Measurements from ENCODE around the gene PRMT3. TPM values are rescaled to one million over a fixed set of nuclear protein-coding genes. Genes with fewer than 3 reads are reported as not detected.
"Not testable (repeated sequence)": the region's sequence is repeated elsewhere in the genome, so short reads cannot be mapped to it uniquely, and the experiment has no call there.

Gene PRMT3
- total RNA-seq, 1 experiment from 2014 or later, result 22.8 TPM

DNA sequence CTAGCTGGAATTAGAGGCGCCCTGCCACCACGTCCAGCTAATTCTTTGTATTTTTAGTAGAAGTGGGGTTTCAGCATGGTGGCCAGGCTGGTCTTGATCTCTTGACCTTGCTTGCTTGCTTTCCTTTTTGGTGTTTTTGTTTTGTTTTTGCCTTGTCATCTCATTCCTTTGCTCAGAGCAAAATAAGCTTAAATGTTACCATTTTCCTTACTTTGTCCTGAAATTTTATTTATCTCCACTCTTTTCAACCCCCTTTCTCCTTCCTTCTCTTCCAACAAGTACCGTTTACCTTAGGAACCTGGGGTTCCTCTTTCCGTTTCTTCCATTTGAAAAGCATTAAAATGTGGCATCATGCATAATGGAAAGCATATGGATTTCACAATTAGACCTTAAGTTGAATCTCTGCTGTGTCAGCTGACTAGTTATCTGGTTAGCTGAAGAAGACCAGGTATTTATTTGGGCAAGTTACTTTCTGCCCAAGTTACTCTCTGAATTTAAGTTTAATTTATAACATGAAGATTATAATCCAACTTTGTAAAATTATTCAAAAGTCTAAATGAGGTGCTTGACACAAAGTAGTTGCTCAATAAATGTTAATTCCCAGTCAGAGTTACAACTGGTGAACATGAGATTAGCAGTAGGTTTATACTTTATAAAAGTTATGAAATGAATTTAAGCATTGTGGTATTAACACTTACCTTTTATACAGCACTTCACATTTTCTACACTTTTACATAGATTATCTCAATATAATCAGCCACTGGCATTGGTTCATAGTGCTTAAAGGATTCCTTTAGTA is 69.7 kb downstream of the PRMT3 start:
- no peaks in the 10 kb centered on the region; the same call in 1 of the 2 replicates for H3K36me3 ChIP-seq
- H3K9me3 ChIP-seq (replicated peaks), result no peaks in the 10 kb centered on the region
- no peak for DNase-seq (ENCODE audit: low read depth in 1 of 2, low spot score in 2 of 2)
- H3K4me3 ChIP-seq, result no peak overlapping the region
- no peaks in the 10 kb centered on the region for H3K4me1 ChIP-seq (replicated peaks)
- H3K27ac ChIP-seq, result no peak overlapping the region
- H3K27me3 ChIP-seq (replicated peaks), result no peaks in the 10 kb centered on the region

DNA sequence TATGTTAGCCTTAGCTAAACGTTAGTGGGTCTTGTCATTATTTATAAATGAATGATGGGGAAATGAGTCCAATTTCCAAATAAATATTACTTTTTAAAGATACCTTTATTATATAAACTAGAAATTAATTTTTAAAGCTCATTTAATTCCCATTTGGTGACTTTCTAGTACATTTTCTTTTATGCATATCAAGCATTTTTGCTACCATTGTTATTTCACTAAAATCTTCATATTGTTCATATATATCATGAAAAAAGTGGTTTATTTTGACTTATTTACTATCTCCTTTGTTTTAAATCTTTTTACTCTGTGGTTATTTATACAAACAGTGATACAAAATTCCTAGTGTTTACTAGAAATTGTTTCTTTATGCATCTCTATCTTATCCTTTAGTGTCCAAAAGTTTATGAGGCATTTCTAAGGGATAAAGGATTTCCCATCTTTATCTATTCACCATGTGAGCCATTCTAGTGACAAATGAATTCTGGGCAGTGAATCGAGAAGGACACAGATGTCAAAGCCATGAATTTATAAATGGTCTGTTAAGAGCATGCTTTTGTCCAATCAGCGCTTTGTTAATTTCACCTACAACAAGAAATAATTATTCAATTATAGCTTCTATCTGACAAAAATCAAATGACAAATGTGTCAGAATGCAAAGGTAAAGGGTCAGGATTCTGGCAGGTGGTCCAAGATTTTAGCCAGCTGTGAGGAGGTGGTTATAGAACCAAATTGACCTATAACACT is 70.6 kb downstream of the PRMT3 start:
- H3K27ac ChIP-seq, result no peak overlapping the region
- H3K9me3 ChIP-seq (replicated peaks), result no peaks in the 10 kb centered on the region
- DNase-seq (ENCODE audit: low read depth in 1 of 2, low spot score in 2 of 2), result no peak
- no peaks in the 10 kb centered on the region for H3K4me1 ChIP-seq (replicated peaks)
- no peaks in the 10 kb centered on the region for H3K27me3 ChIP-seq (replicated peaks)
- H3K36me3 ChIP-seq, result peaks cover under 1% of the 10 kb centered on the region; the same call in 1 of the 2 replicates
- no peak overlapping the region for H3K4me3 ChIP-seq

DNA sequence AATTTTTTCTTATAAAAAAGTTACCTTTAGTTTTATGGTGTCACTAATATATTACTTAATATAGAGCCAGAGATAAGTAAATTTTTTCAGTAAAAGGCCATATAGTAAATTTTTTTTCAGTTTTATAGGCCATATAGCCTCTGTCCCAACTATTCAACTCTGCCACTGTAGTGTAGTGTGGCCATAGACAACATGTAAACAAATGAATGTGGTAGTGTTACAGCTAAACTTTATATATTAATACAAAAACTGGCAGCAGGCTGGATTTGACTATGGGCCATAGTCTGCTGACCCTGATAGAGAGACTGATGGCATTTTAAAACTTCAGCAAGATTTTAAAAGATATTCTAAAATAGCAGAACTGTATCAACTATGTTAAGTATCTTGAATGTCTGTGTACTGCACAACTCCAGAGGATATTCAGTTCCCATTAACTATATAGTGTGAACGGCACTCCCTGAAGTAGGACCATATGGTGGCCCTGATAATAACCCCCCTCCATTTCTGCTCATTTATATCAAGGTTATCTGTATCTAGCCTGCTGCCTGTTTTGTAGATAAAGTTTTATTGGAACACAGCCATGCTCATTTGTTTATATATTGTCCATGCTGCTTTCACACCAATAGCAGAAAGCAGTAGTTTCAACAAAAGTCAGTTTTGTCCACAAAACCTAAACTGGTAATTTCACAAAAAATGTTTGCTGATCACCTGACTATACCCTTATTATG is 71.6 kb downstream of the PRMT3 start:
- no peak overlapping the region for H3K4me3 ChIP-seq
- H3K4me1 ChIP-seq (replicated peaks), result no peaks in the 10 kb centered on the region
- peaks cover 2% of the 10 kb centered on the region; the same call in 1 of the 2 replicates for H3K36me3 ChIP-seq
- H3K9me3 ChIP-seq (replicated peaks), result no peaks in the 10 kb centered on the region
- H3K27me3 ChIP-seq (replicated peaks), result no peaks in the 10 kb centered on the region
- H3K27ac ChIP-seq, result no peak overlapping the region
- DNase-seq (ENCODE audit: low read depth in 1 of 2, low spot score in 2 of 2), result no peak

DNA sequence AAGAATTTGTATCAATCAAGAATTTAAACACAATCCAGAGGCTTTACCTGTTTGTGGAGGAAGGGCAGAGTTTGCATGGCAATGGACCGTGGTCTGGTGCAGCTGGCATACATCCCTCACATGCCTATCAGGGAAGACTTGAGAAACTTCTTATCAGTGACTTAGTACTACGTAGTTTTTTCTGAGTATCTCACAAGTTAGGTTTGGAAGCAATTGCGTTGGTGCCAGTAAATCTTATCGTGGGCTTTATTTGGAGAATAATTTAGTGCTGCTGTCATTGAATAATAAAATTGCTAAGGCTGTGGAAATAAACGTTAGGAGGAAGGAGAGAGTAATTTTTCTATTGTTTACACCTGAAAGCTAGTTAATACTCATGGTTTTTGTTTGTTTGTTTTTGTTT is 72.3 kb downstream of the PRMT3 start:
- no peak overlapping the region for H3K4me3 ChIP-seq
- H3K9me3 ChIP-seq (replicated peaks), result no peaks in the 10 kb centered on the region
- no peaks in the 10 kb centered on the region for H3K4me1 ChIP-seq (replicated peaks)
- no peak for DNase-seq (ENCODE audit: low read depth in 1 of 2, low spot score in 2 of 2)
- H3K27ac ChIP-seq, result no peak overlapping the region
- H3K36me3 ChIP-seq, result peaks cover 2% of the 10 kb centered on the region; the same call in 1 of the 2 replicates
- H3K27me3 ChIP-seq (replicated peaks), result no peaks in the 10 kb centered on the region

DNA sequence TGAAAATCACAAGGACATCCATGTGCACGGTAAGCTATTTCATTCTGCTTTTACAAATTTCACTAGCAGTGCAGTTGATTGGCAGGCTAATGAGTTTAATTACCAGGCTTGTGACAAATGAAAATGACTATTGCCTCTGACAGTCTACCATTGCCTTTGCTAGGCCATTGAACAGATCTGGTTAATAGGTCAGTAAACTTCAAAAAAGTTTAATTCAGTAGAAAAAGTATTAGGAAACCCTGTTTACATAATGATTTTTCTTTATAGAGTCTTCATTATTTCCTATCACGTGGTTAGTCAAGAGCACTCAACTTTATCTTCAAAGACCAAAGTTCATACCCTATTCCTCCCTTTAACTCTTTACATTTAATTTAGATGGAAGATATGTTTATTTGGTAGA is 77.0 kb downstream of the PRMT3 start:
- no peak overlapping the region for H3K4me3 ChIP-seq
- H3K4me1 ChIP-seq (replicated peaks), result no peaks in the 10 kb centered on the region
- H3K9me3 ChIP-seq (replicated peaks), result no peaks in the 10 kb centered on the region
- no peak for DNase-seq (ENCODE audit: low read depth in 1 of 2, low spot score in 2 of 2)
- H3K27me3 ChIP-seq (replicated peaks), result no peaks in the 10 kb centered on the region
- peaks cover 2% of the 10 kb centered on the region for H3K36me3 ChIP-seq
- H3K27ac ChIP-seq, result no peak overlapping the region

DNA sequence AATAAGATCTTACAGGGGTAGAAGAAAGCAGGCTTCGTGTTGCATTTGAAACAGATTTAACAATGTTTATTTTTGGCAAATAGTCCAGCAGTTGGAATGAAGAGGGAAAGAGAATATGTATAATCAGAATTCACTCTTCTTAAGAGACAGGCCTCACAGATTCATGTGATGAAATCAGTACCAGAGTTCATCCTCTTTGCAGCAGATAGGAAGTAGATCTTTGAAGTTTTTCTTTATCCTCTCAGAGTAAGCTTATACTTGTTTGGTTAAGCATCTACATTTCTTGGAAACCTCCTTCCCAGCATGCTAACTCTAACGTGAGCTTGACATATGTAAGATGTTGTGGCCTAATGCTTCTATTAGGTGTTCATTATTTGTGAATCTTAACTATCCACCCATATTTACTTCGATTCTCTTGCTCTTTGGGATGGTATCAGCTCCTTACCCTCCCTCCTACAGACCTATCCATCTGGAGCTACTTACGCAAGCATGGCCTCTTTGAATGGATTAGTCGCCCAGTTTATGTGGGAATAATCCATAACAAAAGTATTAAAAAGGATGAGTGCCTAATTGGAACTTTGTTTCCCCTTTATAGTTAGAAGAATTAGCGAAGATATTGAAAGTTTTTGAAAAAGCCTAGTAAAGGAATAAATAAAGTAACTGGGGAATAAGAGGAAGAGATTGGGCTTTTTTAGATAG is 80.1 kb downstream of the PRMT3 start:
- H3K36me3 ChIP-seq, result peaks cover 2% of the 10 kb centered on the region
- no peak overlapping the region for H3K27ac ChIP-seq
- H3K27me3 ChIP-seq (replicated peaks), result no peaks in the 10 kb centered on the region
- H3K9me3 ChIP-seq (replicated peaks), result no peaks in the 10 kb centered on the region
- no peaks in the 10 kb centered on the region for H3K4me1 ChIP-seq (replicated peaks)
- DNase-seq (ENCODE audit: low read depth in 1 of 2, low spot score in 2 of 2), result no peak
- no peak overlapping the region for H3K4me3 ChIP-seq

DNA sequence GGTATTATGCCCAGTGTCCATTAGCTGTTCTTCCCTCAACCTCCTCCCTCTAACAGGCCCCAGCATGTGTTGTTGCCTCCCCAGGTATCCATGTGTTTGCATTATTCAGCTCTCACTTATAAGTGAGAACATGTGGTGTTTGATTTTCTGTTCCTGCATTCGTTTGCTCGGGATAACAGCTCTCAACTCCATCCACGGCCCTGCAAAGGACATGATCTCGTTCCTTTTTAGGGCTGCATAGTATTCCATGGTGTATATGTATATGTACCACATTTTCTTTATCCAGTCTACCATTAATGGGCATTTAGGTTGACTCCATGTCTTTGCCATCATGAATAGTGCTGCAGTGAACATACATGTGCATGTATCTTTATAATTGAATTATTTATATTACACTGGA is 82.8 kb downstream of the PRMT3 start:
- no peaks in the 10 kb centered on the region for H3K9me3 ChIP-seq (replicated peaks)
- no peaks in the 10 kb centered on the region for H3K27me3 ChIP-seq (replicated peaks)
- no peaks in the 10 kb centered on the region for H3K4me1 ChIP-seq (replicated peaks)
- no peaks in the 10 kb centered on the region; the same call in 1 of the 2 replicates for H3K36me3 ChIP-seq
- DNase-seq (ENCODE audit: low read depth in 1 of 2, low spot score in 2 of 2), result no peak
- no peak overlapping the region for H3K4me3 ChIP-seq
- H3K27ac ChIP-seq, result no peak overlapping the region

DNA sequence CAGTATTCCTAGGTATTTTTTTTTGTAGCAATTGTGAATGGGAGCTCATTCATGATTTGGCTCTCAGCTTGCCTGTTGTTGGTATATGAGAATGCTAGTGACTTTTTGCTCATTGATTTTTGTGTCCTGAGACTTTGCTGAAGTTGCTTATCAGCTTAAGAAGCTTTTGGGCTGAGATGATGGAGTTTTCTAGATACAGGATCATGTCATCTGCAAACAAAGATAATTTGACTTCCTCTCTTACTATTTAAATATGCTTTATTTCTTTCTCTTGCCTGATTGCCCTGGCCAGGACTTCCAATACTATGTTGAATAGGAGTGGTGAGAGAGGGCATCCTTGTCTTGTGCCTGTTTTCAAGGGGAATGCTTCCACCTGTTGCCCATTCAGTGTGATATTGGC is 84.4 kb downstream of the PRMT3 start:
- not testable (repeated sequence) for DNase-seq (ENCODE audit: low read depth in 1 of 2, low spot score in 2 of 2); H3K27ac ChIP-seq; H3K4me3 ChIP-seq; H3K36me3 ChIP-seq; H3K4me1 ChIP-seq (replicated peaks); H3K27me3 ChIP-seq (replicated peaks); H3K9me3 ChIP-seq (replicated peaks)

DNA sequence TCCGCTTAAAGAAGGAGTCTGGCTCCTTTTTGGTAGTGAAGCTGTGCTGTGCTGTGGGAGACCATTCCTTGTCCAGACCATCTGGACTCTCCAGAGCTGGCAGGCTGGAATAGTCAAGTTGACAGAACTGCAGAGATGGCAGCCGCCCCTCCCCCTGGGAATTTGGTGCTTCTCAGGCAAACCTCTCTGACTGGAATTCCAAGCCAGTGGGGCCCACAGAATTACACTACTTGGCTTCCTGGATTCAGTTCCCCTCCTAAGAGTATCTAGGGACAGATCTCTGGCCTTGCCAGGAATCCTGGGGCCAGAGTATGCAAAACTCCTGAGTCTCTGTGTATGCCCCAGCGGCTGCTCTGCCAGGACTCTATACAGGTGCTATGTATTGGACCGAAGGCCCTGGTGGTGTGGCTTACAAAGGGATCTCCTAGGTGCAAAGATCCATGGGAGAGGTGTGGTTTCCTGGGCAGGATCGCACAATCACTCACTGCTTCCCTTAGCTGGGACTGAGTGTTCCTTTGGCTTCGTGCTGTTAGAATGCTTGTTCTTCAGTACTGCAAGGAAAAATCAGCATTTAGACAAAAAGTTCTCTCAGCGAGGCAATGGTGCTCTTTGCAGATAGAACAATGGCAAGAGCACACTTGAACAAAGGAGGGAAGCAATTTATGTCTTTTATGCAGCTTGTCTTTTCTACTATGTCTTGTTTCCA is 86.8 kb downstream of the PRMT3 start:
- Histone ChIP-seq H3K4me1 (replicated peaks) (no peaks in the 10 kb centered on the region), H3K27ac (no peak overlapping the region), H3K36me3 (no peaks in the 10 kb centered on the region), H3K9me3 (replicated peaks) (no peaks in the 10 kb centered on the region), H3K27me3 (replicated peaks) (no peaks in the 10 kb centered on the region), H3K4me3 (no peak overlapping the region)
- no peak for DNase-seq (ENCODE audit: low read depth in 1 of 2, low spot score in 2 of 2)

DNA sequence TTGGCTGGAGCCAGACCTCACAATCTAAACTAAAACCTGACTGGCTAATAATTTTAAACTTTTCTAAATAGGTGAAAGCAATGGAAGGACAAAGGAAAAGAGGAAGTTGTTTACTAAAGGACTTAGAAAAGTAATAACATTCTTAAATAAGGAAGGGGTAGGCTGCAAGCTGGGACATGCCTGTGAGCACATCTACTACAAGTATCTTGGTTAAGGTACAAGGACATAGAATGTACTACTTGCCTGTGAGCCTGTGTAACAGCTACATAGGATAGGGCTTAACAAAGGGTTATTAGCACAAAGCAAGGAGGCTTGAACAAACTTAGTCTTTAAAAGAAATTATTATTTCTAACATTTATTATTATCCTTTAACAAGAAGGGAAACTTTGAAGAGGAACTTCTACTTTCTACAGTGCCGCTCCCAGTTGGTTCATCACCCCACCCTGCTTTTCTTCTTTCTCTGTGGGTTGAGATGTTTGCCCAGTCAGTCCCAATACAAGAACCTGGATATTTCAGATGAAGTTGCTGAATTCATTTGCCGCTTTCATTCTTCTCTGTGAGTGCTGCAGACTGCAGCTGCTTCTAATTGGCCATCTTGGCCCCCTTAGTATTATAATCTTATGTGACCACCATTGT is 87.5 kb downstream of the PRMT3 start:
- H3K4me3 ChIP-seq, result no peak overlapping the region
- no peak for DNase-seq (ENCODE audit: low read depth in 1 of 2, low spot score in 2 of 2)
- no peak overlapping the region for H3K27ac ChIP-seq
- H3K4me1 ChIP-seq (replicated peaks), result no peaks in the 10 kb centered on the region
- no peaks in the 10 kb centered on the region for H3K9me3 ChIP-seq (replicated peaks)
- H3K27me3 ChIP-seq (replicated peaks), result no peaks in the 10 kb centered on the region
- H3K36me3 ChIP-seq, result no peaks in the 10 kb centered on the region

DNA sequence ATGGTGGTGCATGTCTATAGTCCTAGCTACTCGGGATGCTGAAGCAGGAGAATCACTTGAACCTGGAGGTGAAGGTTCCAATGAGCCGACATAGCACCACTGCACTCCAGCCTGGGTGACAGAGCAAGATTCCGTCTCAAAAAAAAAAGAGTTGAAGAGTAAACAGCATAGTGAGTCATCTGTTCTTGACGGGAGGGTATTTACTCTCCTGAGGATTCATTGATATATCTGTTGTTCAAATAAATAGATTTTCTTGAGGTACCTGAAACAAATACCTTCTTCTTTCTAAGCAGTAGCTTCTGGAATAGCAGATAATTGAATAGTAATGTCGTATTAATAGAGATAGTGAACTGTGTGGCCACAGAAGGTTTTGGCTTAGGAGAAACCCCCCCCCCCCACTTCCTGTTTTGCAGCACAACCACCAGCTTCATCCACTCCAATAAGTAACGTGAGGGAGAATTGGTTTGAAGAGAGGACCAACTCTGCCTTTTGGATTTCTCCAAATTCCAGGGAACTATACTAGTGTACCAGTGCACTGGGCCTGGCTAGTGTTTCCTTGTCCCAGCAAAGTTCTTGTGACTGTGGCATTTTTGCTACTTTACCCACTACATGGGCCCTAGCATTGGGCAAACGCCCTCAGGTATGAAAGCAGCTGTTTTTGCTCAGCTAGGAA is 90.0 kb downstream of the PRMT3 start:
- no peaks in the 10 kb centered on the region for H3K36me3 ChIP-seq
- H3K27ac ChIP-seq, result no peak overlapping the region
- no peaks in the 10 kb centered on the region for H3K4me1 ChIP-seq (replicated peaks)
- no peaks in the 10 kb centered on the region for H3K9me3 ChIP-seq (replicated peaks)
- no peak overlapping the region for H3K4me3 ChIP-seq
- H3K27me3 ChIP-seq (replicated peaks), result no peaks in the 10 kb centered on the region
- peak in 1 of 2 experiments; percentile 2 for DNase-seq (ENCODE audit: low read depth in 1 of 2, low spot score in 2 of 2)

DNA sequence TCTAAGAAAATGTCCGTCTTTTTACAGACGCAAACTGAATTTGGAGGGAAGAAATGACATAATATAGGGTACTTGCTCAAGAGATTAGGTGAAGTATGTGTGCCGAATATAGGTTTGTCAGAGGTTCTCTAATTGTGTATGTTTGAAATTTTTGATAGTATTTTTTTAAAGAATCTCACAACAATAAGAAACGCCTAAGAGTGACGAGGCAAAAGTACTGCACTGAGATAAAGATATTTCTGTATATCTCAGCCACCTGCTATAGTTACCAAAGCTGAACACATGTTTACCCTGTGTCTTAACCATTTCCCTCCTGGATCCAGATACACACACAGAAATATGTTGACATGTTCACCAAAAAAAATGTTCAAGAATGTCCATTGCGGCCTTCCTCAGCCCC is 92.0 kb downstream of the PRMT3 start:
- H3K36me3 ChIP-seq, result no peaks in the 10 kb centered on the region
- no peak overlapping the region for H3K27ac ChIP-seq
- DNase-seq (ENCODE audit: low read depth in 1 of 2, low spot score in 2 of 2), result no peak
- no peaks in the 10 kb centered on the region for H3K4me1 ChIP-seq (replicated peaks)
- no peaks in the 10 kb centered on the region for H3K9me3 ChIP-seq (replicated peaks)
- H3K27me3 ChIP-seq (replicated peaks), result no peaks in the 10 kb centered on the region
- no peak overlapping the region for H3K4me3 ChIP-seq
